ENCODE data around the gene PARP1. TPM values are rescaled to one million over a fixed set of nuclear protein-coding genes. Genes with fewer than 3 reads are reported as not detected.

Gene PARP1
- total and polyA plus RNA-seq, 12 donors, result 15.3 to 150 (median 70.6) TPM

GRCh38 chr1:226382030-226382429, 25.9 kb downstream of the PARP1 start:
- intact Hi-C loops (cut with DNase I), result no loop called here
- no peak overlapping the region for H3K27ac ChIP-seq
- H3K4me3 ChIP-seq, result no peak overlapping the region
- no peak for DNase-seq
- no peaks in the 10 kb centered on the region for H3K4me1 ChIP-seq (replicated peaks in 1 of 2)
- 80 to 100% (median 86%) methylated on average over 3 to 5 of the region's 5 CpGs for WGBS, 4 donors
- H3K27me3 ChIP-seq, result no peaks in the 10 kb centered on the region
- TF ChIP-seq CTCF (IDR thresholded peaks at IDR 0.05) (no peak), POLR2A (IDR thresholded peaks at IDR 0.05) (no peak)
- peaks cover 0 to 100% of the 10 kb centered on the region in 2 donors for H3K36me3 ChIP-seq (replicated peaks in 1 of 2)
- no peaks in the 10 kb centered on the region for H3K9me3 ChIP-seq (replicated peaks in 1 of 3)

GRCh38 chr1:226381226-226381998, 26.5 kb downstream of the PARP1 start:
- intact Hi-C loops (cut with DNase I), result no loop called here
- WGBS, 4 donors, result 90 to 96% (median 94%) methylated on average over 15 of the region's 15 CpGs
- Histone ChIP-seq H3K27ac (no peak overlapping the region), H3K36me3 (replicated peaks in 1 of 2) (peaks cover 0 to 100% of the 10 kb centered on the region in 2 donors), H3K4me3 (no peak overlapping the region), H3K4me1 (replicated peaks in 1 of 2) (no peaks in the 10 kb centered on the region), H3K9me3 (replicated peaks in 1 of 3) (no peaks in the 10 kb centered on the region), H3K27me3 (no peaks in the 10 kb centered on the region)
- no peak for DNase-seq
- TF ChIP-seq CTCF (IDR thresholded peaks at IDR 0.05) (no peak), POLR2A (IDR thresholded peaks at IDR 0.05) (no peak)

- WGBS, 4 donors, result 76 to 89% (median 81%) methylated on average over 2 of the region's 2 CpGs
These were observed 29.8 kb downstream of the PARP1 start for GRCh38 chr1:226378071-226378470.

GRCh38 chr1:226376300-226376699, 31.6 kb downstream of the PARP1 start:
- H3K4me3 ChIP-seq, result no peak overlapping the region
- peaks cover 0 to 100% of the 10 kb centered on the region in 2 donors for H3K36me3 ChIP-seq (replicated peaks in 1 of 2)
- no peaks in the 10 kb centered on the region for H3K9me3 ChIP-seq (replicated peaks in 1 of 3)
- DNase-seq, result no peak
- H3K27me3 ChIP-seq, result no peaks in the 10 kb centered on the region
- TF ChIP-seq POLR2A (IDR thresholded peaks at IDR 0.05) (no peak), CTCF (IDR thresholded peaks at IDR 0.05) (no peak)
- intact Hi-C loops (cut with DNase I), result no loop called here
- no peak overlapping the region for H3K27ac ChIP-seq
- WGBS, 4 donors, result 68 to 74% (median 71%) methylated on average over 3 of the region's 3 CpGs
- H3K4me1 ChIP-seq (replicated peaks in 1 of 2), result no peaks in the 10 kb centered on the region

More at GRCh38 chr1:226378071-226378470, 29.8 kb downstream of the PARP1 start:
- peaks cover 0 to 100% of the 10 kb centered on the region in 2 donors for H3K36me3 ChIP-seq (replicated peaks in 1 of 2)
- H3K27me3 ChIP-seq, result no peaks in the 10 kb centered on the region
- no peak overlapping the region for H3K27ac ChIP-seq
- no peak overlapping the region for H3K4me3 ChIP-seq
- no peak for DNase-seq
- intact Hi-C loops (cut with DNase I), result no loop called here
- H3K4me1 ChIP-seq (replicated peaks in 1 of 2), result no peaks in the 10 kb centered on the region
- H3K9me3 ChIP-seq (replicated peaks in 1 of 3), result no peaks in the 10 kb centered on the region
- no peak for TF ChIP-seq POLR2A (IDR thresholded peaks at IDR 0.05)
- no peak for TF ChIP-seq CTCF (IDR thresholded peaks at IDR 0.05)
